Measurements from ENCODE around the gene FARS2. TPM values are rescaled to one million over a fixed set of nuclear protein-coding genes. Genes with fewer than 3 reads are reported as not detected.

FARS2 gene
- total and polyA plus RNA-seq, 2 donors (not counting 1 experiment from before 2014, with no cell fraction given) = 33.0 to 35.5 TPM

DNA sequence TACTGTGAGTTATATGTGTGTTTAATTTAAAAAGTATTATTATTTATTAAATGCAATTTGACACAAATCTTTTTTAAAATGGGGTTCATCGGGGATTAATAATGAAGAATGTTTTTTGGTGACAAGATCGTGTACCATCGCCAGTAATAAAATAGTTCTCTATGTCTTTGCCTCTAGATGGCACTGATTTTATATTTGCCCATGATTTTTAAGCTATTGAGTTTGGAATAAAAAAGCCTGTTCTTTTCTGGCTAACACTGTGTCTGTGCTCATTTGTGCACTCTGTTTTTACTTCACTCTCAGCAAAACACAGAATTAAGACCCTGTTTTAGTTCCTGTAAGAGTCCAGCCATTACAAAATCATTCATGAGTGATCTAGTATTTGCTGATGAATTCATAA lies 127.0 kb downstream of the FARS2 start:
- TF ChIP-seq, protein P1, sequence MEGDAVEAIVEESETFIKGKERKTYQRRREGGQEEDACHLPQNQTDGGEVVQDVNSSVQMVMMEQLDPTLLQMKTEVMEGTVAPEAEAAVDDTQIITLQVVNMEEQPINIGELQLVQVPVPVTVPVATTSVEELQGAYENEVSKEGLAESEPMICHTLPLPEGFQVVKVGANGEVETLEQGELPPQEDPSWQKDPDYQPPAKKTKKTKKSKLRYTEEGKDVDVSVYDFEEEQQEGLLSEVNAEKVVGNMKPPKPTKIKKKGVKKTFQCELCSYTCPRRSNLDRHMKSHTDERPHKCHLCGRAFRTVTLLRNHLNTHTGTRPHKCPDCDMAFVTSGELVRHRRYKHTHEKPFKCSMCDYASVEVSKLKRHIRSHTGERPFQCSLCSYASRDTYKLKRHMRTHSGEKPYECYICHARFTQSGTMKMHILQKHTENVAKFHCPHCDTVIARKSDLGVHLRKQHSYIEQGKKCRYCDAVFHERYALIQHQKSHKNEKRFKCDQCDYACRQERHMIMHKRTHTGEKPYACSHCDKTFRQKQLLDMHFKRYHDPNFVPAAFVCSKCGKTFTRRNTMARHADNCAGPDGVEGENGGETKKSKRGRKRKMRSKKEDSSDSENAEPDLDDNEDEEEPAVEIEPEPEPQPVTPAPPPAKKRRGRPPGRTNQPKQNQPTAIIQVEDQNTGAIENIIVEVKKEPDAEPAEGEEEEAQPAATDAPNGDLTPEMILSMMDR (IDR thresholded peaks at IDR 0.05) = no peak
- no peak for ATAC-seq (ENCODE audit: low read depth)
- ChIA-PET CTCF (no interaction called here), POLR2A (no interaction called here)
- H3K4me3 ChIP-seq (ENCODE audit: control extremely low read depth in 1 of 5, extremely low read depth in 1 of 5, insufficient read depth in 1 of 5, low read depth in 2 of 5, low read length in 4 of 5) = no peak overlapping the region
- no peaks in the 10 kb centered on the region for H3K4me1 ChIP-seq (ENCODE audit: control insufficient read depth in 2 of 2, insufficient read depth in 2 of 2, low read length in 2 of 2)
- no peak overlapping the region for H3K4me2 ChIP-seq (replicated peaks; ENCODE audit: low read depth, low read length, poor library complexity, severe bottlenecking)
- H3K36me3 ChIP-seq (replicated peaks in 1 of 2; ENCODE audit: control extremely low read depth in 1 of 2, control insufficient read depth in 1 of 2, extremely low read depth in 1 of 2, insufficient read depth in 2 of 2, low read length in 1 of 2) = no peaks in the 10 kb centered on the region
- H3K27me3 ChIP-seq (replicated peaks in 1 of 4; ENCODE audit: control extremely low read depth in 1 of 4, control insufficient read depth in 3 of 4, insufficient read depth in 4 of 4, low read length in 3 of 4) = no peaks in the 10 kb centered on the region
- no peak overlapping the region for H3K4me3 Mint-ChIP-seq
- H3K27me3 Mint-ChIP-seq = no peaks in the 10 kb centered on the region
- DNase-seq = no peak
- H4K20me1 ChIP-seq (ENCODE audit: control insufficient read depth, insufficient read depth, low read length, poor library complexity, severe bottlenecking) = peaks cover 9% of the 10 kb centered on the region
- no peaks in the 10 kb centered on the region for H3K4me1 Mint-ChIP-seq
- no peak overlapping the region for H3K9ac ChIP-seq (ENCODE audit: low read length)
- no peak overlapping the region for H3K27ac Mint-ChIP-seq
- no peaks in the 10 kb centered on the region for H3K9me3 Mint-ChIP-seq (ENCODE audit: insufficient read depth)
- intact Hi-C loops (cut with micrococcal nuclease) = no loop called here
- no peak overlapping the region for H3K27ac ChIP-seq (ENCODE audit: low read length in 2 of 2)
- H3K79me2 ChIP-seq (ENCODE audit: control insufficient read depth, insufficient read depth, low read length) = peaks cover 8% of the 10 kb centered on the region
- no peaks in the 10 kb centered on the region for H3K9me3 ChIP-seq (ENCODE audit: control extremely low read depth in 1 of 3, control insufficient read depth in 2 of 3, insufficient read depth in 1 of 3, low read length in 2 of 3)
- WGBS (ENCODE audit: insufficient coverage) = 100% methylated on average over 1 of the region's 3 CpGs
- no peak overlapping the region for H2AFZ ChIP-seq (ENCODE audit: insufficient read depth, low read depth, low read length, poor library complexity, severe bottlenecking)

DNA sequence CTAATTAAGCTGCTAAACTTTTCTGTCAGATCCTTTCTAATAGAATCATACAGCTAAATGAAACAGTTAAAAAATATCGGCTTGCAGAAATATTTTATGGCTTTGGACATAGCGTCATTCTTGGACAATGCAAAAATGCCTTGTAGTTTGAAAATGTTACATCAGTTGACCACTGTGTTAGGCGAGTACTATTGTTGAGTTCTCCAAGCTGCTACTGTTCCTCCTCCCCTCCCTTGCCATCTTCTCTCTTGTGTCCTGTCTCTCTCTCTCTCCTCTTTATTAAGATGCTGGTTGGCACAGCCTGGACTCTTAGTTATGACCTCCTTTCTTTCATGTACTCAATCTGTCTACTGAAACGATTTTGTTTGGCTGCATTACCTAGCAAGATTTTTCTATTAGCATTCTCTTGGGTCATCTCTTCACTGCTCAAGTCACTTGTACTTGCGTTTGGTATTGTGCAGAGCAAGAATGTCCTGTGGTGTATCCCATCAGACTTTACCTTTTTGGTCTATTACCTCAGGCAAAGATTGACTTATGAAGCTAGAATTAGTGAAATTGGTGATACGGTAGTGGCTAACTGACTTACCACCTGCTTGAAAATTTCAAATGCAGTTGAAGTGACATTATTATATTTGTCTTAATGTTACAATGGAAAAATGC lies 127.9 kb downstream of the FARS2 start:
- Histone ChIP-seq H2AFZ (ENCODE audit: insufficient read depth, low read depth, low read length, poor library complexity, severe bottlenecking) (no peak overlapping the region), H3K9ac (ENCODE audit: low read length) (no peak overlapping the region)
- POLR2A ChIA-PET = no interaction called here

More for the DNA sequence above, 127.9 kb downstream of the FARS2 start:
- Histone ChIP-seq H3K4me1 (ENCODE audit: control insufficient read depth in 2 of 2, insufficient read depth in 2 of 2, low read length in 2 of 2) (no peaks in the 10 kb centered on the region), H3K9me3 (ENCODE audit: control extremely low read depth in 1 of 3, control insufficient read depth in 2 of 3, insufficient read depth in 1 of 3, low read length in 2 of 3) (no peaks in the 10 kb centered on the region), H3K4me2 (replicated peaks; ENCODE audit: low read depth, low read length, poor library complexity, severe bottlenecking) (no peak overlapping the region), H3K27me3 (replicated peaks in 1 of 4; ENCODE audit: control extremely low read depth in 1 of 4, control insufficient read depth in 3 of 4, insufficient read depth in 4 of 4, low read length in 3 of 4) (no peaks in the 10 kb centered on the region), H3K4me3 (ENCODE audit: control extremely low read depth in 1 of 5, extremely low read depth in 1 of 5, insufficient read depth in 1 of 5, low read depth in 2 of 5, low read length in 4 of 5) (no peak overlapping the region), H3K79me2 (ENCODE audit: control insufficient read depth, insufficient read depth, low read length) (peaks cover 8% of the 10 kb centered on the region), H3K36me3 (replicated peaks in 1 of 2; ENCODE audit: control extremely low read depth in 1 of 2, control insufficient read depth in 1 of 2, extremely low read depth in 1 of 2, insufficient read depth in 2 of 2, low read length in 1 of 2) (no peaks in the 10 kb centered on the region), H3K27ac (ENCODE audit: low read length in 2 of 2) (no peak overlapping the region), H4K20me1 (ENCODE audit: control insufficient read depth, insufficient read depth, low read length, poor library complexity, severe bottlenecking) (peaks cover 9% of the 10 kb centered on the region)
- ATAC-seq (ENCODE audit: low read depth) = no peak
- TF ChIP-seq, protein P1 (IDR thresholded peaks at IDR 0.05) = no peak
- no peak for TF ChIP-seq EZH2 (IDR thresholded peaks at IDR 0.05; ENCODE audit: borderline replicate concordance, insufficient read depth, low read depth, low read length, poor library complexity, severe bottlenecking)
- H3K27me3 Mint-ChIP-seq = no peaks in the 10 kb centered on the region
- 100% methylated on average over 3 of the region's 6 CpGs for WGBS (ENCODE audit: insufficient coverage)
- intact Hi-C loops (cut with micrococcal nuclease) = no loop called here
- H3K27ac Mint-ChIP-seq = no peak overlapping the region
- CTCF ChIA-PET = interaction anchor here (2.8 kb wide), 1 partner anchor 245 kb away, joined by 12 read pairs; no protein-coding TSS in a partner anchor
- H3K9me3 Mint-ChIP-seq (ENCODE audit: insufficient read depth) = no peaks in the 10 kb centered on the region
- H3K4me1 Mint-ChIP-seq = no peaks in the 10 kb centered on the region
- DNase-seq = no peak
- H3K4me3 Mint-ChIP-seq = no peak overlapping the region
